Pancreas (tissue), 10 donors: Measurements from ENCODE around the gene PACS1. TPM values are rescaled to one million over a fixed set of nuclear protein-coding genes. Genes with fewer than 3 reads are reported as not detected.

ENCODE experiments used
- ATAC-seq, 4 donors: fragments of 200-7000 bp; cut with Tn5 transposase; one replicate each; pipeline versions ENCODE4 v1.8.0 to v1.9.1; 2020; ENCODE audit warnings: mild to moderate bottlenecking in 4 of 4, moderate library complexity in 4 of 4
- DNase-seq, 6 donors: peaks; one replicate each; pipeline ENCODE4 v3.0.0-alpha.2; 2020
- FAIRE-seq: peaks from 2 replicates; lab custom pipeline; 2012; peaks lifted over from hg19 to GRCh38; lab: Jason Lieb, UNC
- H3K27ac ChIP-seq, 4 donors: fragments of 200-600 bp; sonication (generic); 1 replicate in 3 of 4; 2 replicates in 1 of 4; pipeline versions ENCODE4 v1.5.0 to v1.8.0; 2020
- H3K27me3 ChIP-seq, 4 donors: fragments of 200-600 bp; one replicate each; pipeline ENCODE4 v1.8.0; 2021
- H3K36me3 ChIP-seq, 3 donors: fragments of 200-600 bp; sonication (generic) in 1 of 3; one replicate each; pipeline versions ENCODE4 v1.5.0 to v1.8.0; 2020 to 2021
- H3K4me1 ChIP-seq, 3 donors: fragments of 200-600 bp; one replicate each; pipeline ENCODE4 v1.8.0; 2021
- H3K4me3 ChIP-seq, 4 donors: fragments of 200-600 bp; sonication (generic) in 2 of 4; one replicate each; pipeline versions ENCODE4 v1.5.0 to v1.8.0; 2020 to 2021
- H3K9me3 ChIP-seq, 4 donors: fragments of 200-600 bp; one replicate each; pipeline ENCODE4 v1.8.0; 2021
- CTCF ChIP-seq, 4 donors: fragments of 200-600 bp; sonication (generic) in 3 of 4; IDR thresholded peaks; one replicate each; pipeline versions ENCODE4 v1.5.0 to v1.8.0; 2021; ENCODE audit warnings: antibody characterized with exemption in 4 of 4
- WGBS, 2 donors: extraction: QIAGEN DNeasy Blood & Tissue Kit; methylation state at CpG; one replicate each; pipeline ENCODE4 v1.1.7; 2013; 5-methylcytosine and 5-hydroxymethylcytosine counted together
- intact Hi-C, 3 donors: fragments of 100-400 bp; cut with DNase I; formaldehyde crosslinking; loops; one replicate each; pipeline versions ENCODE4 v1.11.1 to v1.14.2; 2022
- polyA plus RNA-seq, 2 donors: library from polyadenylated mRNA; stranded (reverse); fragments of 200-250 nt; gene quantifications; one replicate each; pipeline ENCODE4 v1.2.3, GENCODE V29; 2013
- total RNA-seq, 6 donors: library from RNA; stranded (reverse); fragmentation: NEBNext Ultra II Directional in 4 of 6; extraction: Animal tissue kit (Norgen Biotek cat#: 25700) in 4 of 6; gene quantifications; one replicate each; pipeline versions ENCODE4 v1.2.1 to v1.2.4, GENCODE V29; 2021 to 2023
- donor health status: healthy with polysubstance abuse.
- donor health status: DM: no; HTN: no; CAD: no; lungs with moderate emphysema.
- donor health status: DM: no; HTN: no; CAD: no.
- donor health status: control.
- donor health status: control.
- donor health status: Bipolar disorder and iron deficiency.
- donor health status: DM: yes; HTN: yes; CAD: no.
- donor health status: DM: no; HTN: no; CAD: no.
- donor health status: DM: no; HTN: no; CAD: no.
- donor health status: DM: yes; HTN: yes; CAD: no.

The PACS1 gene
- total and polyA plus RNA-seq, 8 donors, result 16.9 to 61.0 (median 27.3) TPM

DNA sequence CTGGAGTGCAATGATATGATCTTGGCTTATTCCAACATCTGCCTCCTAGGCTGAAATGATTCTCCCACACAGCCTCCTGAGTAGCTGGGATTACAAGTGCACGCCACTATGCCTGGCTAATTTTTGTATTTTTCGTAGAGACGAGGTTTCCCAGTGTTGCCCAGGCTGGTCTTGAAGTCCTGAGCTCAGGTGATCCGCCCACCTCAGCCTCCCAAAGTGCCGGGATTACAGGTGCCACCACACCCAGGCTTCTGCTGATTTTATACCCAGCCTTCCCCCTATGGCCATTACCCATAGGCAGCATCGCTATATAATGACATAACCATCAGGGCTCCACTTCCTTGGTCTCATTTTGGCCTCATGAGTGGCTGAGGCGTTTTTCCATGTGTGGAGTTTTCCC is 137.7 kb downstream of the PACS1 start:
- no peaks in the 10 kb centered on the region for H3K27me3 ChIP-seq
- WGBS, 2 donors, result 93 to 98% methylated on average over 7 of the region's 7 CpGs
- intact Hi-C loops, result no loop called here

DNA sequence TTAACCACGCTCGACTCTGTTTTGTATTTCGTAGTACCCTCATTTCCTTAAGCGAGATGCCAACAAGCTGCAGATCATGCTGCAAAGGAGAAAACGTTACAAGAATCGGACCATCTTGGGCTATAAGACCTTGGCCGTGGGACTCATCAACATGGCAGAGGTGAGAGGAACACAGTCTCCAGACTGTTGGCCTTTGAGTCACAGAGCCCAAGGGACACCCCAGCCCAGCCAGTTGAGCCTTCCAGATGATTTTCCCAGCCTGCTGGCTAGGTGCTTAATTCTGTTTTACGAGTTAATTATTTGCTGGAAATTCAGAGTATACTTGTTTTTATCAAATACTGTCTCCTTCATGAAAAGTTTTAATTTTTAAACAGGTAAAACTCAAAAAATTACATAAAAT is 141.0 kb downstream of the PACS1 start:
- H3K36me3 ChIP-seq, result peaks cover 0 to 3% (median 3%) of the 10 kb centered on the region in 3 donors
- intact Hi-C loops, result no loop called here
- no peak overlapping the region for H3K27ac ChIP-seq
- no peaks in the 10 kb centered on the region for H3K9me3 ChIP-seq
- peaks cover 8 to 11% (median 10%) of the 10 kb centered on the region in 3 donors for H3K4me1 ChIP-seq
- FAIRE-seq (no peak), ATAC-seq (peak in 2 of 4 donors; percentile 54 to 55), DNase-seq (no peak)
- no peak for TF ChIP-seq CTCF (IDR thresholded peaks at IDR 0.05)
- no peaks in the 10 kb centered on the region for H3K27me3 ChIP-seq
- H3K4me3 ChIP-seq, result no peak overlapping the region
- 70 to 76% methylated on average over 8 of the region's 8 CpGs for WGBS, 2 donors

More for the DNA sequence above, 137.7 kb downstream of the PACS1 start:
- no peak for TF ChIP-seq CTCF (IDR thresholded peaks at IDR 0.05)
- H3K36me3 ChIP-seq, result no peaks in the 10 kb centered on the region
- no peak for ATAC-seq
- no peak overlapping the region for H3K4me3 ChIP-seq
- no peak for FAIRE-seq
- no peak overlapping the region for H3K27ac ChIP-seq
- no peaks in the 10 kb centered on the region for H3K9me3 ChIP-seq
- no peak for DNase-seq
- H3K4me1 ChIP-seq, result peaks cover 8 to 11% (median 10%) of the 10 kb centered on the region in 3 donors

GRCh38 chr11:66216911-66217310 is 146.8 kb downstream of the PACS1 start:
- FAIRE-seq, result no peak
- no peaks in the 10 kb centered on the region for H3K9me3 ChIP-seq
- intact Hi-C loops, result no loop called here
- no peak for ATAC-seq
- peak in 1 of 6 donors; percentile 4 for DNase-seq
- H3K27ac ChIP-seq, result no peak overlapping the region
- peaks cover 0 to 17% (median 11%) of the 10 kb centered on the region in 3 donors for H3K36me3 ChIP-seq
- no peak overlapping the region for H3K4me3 ChIP-seq
- no peak for TF ChIP-seq CTCF (IDR thresholded peaks at IDR 0.05)
- WGBS, 2 donors, result 90 to 93% methylated on average over 6 of the region's 6 CpGs
- peaks cover 0 to 3% (median 2%) of the 10 kb centered on the region in 3 donors for H3K4me1 ChIP-seq
- H3K27me3 ChIP-seq, result no peaks in the 10 kb centered on the region

DNA sequence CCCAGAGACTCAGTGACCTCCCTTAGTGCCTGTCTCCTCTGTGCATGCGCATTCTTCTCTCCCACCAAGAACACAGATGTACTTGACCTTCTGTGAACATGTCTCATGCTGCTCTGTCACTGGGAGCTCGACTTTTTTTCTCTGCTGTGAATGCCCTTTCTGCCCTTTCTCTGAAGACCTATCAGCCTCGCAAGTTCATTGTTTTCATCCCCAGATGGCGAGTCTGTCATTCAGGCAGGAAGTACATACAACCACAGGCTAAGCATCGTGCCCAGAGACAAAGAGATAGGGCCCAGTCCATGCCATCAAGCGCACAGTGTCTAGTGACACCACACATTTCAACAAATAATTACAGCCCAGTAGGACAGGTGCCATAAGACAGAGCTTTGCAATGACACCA is 148.0 kb downstream of the PACS1 start:
- FAIRE-seq (no peak), DNase-seq (peak in 1 of 6 donors; percentile 4), ATAC-seq (no peak)
- Histone ChIP-seq H3K9me3 (no peaks in the 10 kb centered on the region), H3K36me3 (peaks cover 0 to 17% (median 11%) of the 10 kb centered on the region in 3 donors), H3K4me1 (no peaks in the 10 kb centered on the region), H3K27ac (no peak overlapping the region), H3K4me3 (no peak overlapping the region), H3K27me3 (no peaks in the 10 kb centered on the region)
- WGBS, 2 donors, result 83 to 88% methylated on average over 6 of the region's 6 CpGs
- no peak for TF ChIP-seq CTCF (IDR thresholded peaks at IDR 0.05)
- intact Hi-C loops, result no loop called here

DNA sequence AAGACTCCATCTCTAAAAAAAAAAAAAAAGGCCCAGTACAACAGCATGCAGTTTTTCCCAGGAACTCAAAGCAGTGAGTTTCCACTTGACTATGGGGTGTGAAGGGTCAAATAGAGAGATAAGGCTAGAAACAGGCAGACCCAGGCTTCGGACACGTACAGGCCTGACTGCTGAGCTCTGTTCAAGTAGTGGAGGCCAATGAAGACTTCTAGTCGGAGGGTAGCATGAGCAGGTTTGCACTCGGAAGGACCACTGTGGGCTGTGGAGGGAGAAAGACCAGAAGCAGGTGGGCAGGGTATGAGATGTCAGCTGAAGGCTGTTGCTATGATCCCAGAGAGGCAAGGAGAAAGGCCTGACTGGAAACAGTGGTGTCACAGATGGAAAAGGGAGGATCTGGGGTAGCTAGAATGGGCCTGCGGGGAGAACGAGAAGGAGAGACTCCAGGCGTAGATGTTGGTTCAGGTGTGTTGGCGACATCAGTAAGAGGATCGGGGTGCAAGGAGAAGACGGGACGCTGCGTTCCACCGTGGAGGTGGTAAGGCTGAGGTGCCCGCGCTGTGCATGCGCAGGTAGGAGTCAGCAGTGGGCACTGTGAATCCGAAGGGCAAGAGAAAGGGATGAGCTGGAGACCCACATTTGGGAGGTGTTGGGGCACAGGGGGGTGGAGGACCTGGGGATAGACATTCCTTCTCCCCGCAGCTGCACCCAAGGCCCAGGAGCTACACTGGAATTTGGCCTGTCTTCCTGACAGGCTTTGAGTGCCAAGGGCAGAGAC is 149.0 kb downstream of the PACS1 start:
- 91 to 93% methylated on average over 18 of the region's 18 CpGs for WGBS, 2 donors
- no peak overlapping the region for H3K4me3 ChIP-seq
- no peaks in the 10 kb centered on the region for H3K9me3 ChIP-seq
- no peak overlapping the region for H3K27ac ChIP-seq
- DNase-seq, result peak in 1 of 6 donors; percentile 43
- no peaks in the 10 kb centered on the region for H3K4me1 ChIP-seq
- no peak for TF ChIP-seq CTCF (IDR thresholded peaks at IDR 0.05)
- intact Hi-C loops, result no loop called here
- no peak for FAIRE-seq
- H3K36me3 ChIP-seq, result peaks cover 0 to 17% (median 11%) of the 10 kb centered on the region in 3 donors
- H3K27me3 ChIP-seq, result no peaks in the 10 kb centered on the region
- ATAC-seq, result no peak
